ENCODE measurements around the gene TMEM89.

TMEM89 gene, protein sequence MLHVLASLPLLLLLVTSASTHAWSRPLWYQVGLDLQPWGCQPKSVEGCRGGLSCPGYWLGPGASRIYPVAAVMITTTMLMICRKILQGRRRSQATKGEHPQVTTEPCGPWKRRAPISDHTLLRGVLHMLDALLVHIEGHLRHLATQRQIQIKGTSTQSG

DNA sequence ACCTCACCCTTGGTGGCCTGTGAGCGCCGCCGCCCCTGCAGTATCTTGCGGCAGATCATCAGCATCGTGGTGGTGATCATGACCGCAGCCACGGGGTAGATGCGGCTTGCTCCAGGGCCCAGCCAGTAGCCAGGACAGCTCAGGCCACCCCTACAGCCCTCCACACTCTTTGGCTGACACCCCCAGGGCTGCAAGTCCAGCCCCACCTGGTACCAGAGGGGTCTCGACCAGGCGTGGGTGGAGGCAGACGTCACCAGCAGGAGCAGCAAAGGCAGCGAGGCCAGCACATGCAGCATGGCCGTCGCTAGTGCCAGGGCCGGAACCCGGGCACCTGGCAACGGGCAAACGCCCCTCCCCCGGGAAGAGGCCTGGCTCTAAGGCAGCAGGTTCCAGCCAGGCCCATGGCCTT, at the start of gene TMEM89:
TMEM89 (minus strand) TSS at position 309 of the 409 bp plus-strand sequence; CDS start at position 296, 13 bp downstream.
- no peak within 1 kb of the TSS for H3K4me3 ChIP-seq (ENCODE audit: low read depth, low read length)
- no peak for DNase-seq (ENCODE audit: low read depth)
- TF ChIP-seq, protein P1, sequence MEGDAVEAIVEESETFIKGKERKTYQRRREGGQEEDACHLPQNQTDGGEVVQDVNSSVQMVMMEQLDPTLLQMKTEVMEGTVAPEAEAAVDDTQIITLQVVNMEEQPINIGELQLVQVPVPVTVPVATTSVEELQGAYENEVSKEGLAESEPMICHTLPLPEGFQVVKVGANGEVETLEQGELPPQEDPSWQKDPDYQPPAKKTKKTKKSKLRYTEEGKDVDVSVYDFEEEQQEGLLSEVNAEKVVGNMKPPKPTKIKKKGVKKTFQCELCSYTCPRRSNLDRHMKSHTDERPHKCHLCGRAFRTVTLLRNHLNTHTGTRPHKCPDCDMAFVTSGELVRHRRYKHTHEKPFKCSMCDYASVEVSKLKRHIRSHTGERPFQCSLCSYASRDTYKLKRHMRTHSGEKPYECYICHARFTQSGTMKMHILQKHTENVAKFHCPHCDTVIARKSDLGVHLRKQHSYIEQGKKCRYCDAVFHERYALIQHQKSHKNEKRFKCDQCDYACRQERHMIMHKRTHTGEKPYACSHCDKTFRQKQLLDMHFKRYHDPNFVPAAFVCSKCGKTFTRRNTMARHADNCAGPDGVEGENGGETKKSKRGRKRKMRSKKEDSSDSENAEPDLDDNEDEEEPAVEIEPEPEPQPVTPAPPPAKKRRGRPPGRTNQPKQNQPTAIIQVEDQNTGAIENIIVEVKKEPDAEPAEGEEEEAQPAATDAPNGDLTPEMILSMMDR (IDR thresholded peaks at IDR 0.05; ENCODE audit: low read depth, low read length, missing control alignments), result no peak
- in situ Hi-C loops (cut with HindIII; ENCODE audit: low sequenced_read_pairs), result no loop called here

GRCh38 chr3:48664929-48665328, 43.4 kb upstream of the TMEM89 start:
- TF ChIP-seq, protein P1 (IDR thresholded peaks at IDR 0.05; ENCODE audit: low read depth, low read length, missing control alignments), result no peak
- H3K4me3 ChIP-seq (ENCODE audit: low read depth, low read length), result no peak overlapping the region
- DNase-seq (ENCODE audit: low read depth), result no peak
- in situ Hi-C loops (cut with HindIII; ENCODE audit: low sequenced_read_pairs), result no loop called here

DNA sequence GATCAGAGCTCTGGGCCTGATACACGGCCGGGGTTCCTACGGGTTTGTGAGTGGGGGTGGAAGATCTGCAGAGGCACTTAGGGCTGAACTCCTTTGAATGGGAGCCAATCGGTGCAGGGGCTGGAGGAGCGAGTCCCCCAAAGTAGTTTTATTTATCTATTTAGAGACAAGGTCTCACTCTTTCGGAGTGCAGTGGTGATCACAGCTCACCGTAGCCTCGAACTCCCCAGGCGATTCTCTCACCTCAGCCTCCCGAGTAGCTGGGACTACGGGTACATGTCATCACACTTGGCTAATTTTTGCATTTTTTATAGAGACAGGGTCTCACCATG, 42.7 kb upstream of the TMEM89 start:
- H3K4me3 ChIP-seq (ENCODE audit: low read depth, low read length), result no peak overlapping the region
- no peak for DNase-seq (ENCODE audit: low read depth)
- TF ChIP-seq, protein P1 (IDR thresholded peaks at IDR 0.05; ENCODE audit: low read depth, low read length, missing control alignments), result no peak
- in situ Hi-C loops (cut with HindIII; ENCODE audit: low sequenced_read_pairs), result no loop called here

DNA sequence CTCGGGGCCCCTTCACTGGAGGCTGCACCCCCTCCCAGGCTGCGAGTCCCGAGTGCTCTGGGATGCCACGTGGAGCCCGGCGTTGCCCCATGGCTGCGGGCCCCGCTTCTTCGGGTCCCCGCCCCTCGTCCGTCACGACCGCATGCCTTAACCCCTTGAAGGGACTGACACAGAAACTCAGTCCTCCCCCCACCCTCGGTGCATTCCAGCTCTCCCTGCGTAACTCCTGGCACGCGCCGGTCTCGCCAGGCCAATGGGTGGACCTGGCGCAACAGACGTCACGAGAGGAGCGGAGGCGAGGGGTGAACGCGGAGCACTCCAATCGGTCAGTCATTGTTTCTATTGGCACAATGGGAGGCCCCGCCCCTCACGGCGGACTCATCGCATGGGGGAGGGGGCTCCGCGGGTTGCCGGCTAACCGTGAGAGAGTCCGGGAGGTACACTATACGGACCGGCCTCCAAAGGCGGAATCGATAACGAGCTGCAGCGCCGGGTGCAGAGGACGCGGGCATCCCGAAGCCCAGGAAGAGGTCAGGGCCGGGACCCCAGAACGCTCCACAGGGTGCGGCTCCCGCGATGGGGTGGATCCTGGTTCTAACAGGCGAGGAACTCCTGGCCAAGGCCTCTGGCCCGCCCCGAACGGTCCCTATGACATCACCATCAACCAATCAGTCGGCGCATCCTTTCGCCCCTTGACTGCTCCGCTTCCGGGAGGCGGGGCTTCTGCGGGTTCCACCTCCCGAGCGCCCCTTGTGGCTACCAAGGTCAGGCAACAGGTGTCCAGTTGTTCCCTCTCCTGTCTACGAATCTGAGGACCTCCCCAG, 42.1 kb upstream of the TMEM89 start:
- TF ChIP-seq, protein P1 (IDR thresholded peaks at IDR 0.05; ENCODE audit: low read depth, low read length, missing control alignments), result peak; percentile 78
- H3K4me3 ChIP-seq (ENCODE audit: low read depth, low read length), result peak overlapping the region; percentile 54
- peak; percentile 88 for DNase-seq (ENCODE audit: low read depth)
- in situ Hi-C loops (cut with HindIII; ENCODE audit: low sequenced_read_pairs), result no loop called here

DNA sequence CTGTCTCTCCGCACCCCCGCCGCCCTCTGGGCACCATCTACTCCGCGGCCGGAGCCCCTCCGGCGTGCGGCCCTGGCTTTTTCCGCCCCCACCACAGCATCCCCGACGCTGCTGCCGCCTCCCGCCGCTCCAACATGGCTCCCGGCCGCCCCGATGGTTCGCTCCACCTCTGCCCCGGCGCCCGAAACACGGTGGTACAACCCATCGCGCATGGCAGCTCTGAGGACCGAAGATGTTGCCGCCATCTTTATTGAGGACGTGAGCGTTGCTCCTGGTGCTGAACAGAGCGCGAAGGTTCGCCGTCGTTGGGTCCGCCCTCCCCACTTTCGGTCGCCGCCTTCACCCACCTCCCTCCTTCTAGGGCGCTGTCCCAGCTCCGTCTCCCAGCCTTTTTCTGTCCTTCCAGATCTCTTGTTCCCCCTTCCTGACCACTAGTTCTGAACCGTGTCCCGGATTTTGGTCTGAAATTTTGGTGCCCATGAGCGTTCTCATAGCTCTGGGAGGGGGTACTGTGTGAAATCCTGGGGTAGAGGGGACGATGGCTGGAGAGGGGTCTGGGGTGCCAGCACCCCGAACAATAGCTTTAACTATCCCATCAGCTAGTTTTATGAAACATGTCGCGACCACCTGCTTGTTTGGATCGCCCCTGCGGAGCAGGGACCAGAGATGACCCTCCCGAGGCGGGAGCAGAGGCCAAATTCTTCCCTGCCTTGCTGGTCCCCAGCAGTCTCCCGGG, 41.4 kb upstream of the TMEM89 start, which contains the start of gene CELSR3:
CELSR3 (minus strand) TSS at position 134 of the 736 bp plus-strand sequence. CDS start 252 bp downstream, outside the sequence.
- TF ChIP-seq, protein P1 (IDR thresholded peaks at IDR 0.05; ENCODE audit: low read depth, low read length, missing control alignments), result no peak
- in situ Hi-C loops (cut with HindIII; ENCODE audit: low sequenced_read_pairs), result no loop called here
- H3K4me3 ChIP-seq (ENCODE audit: low read depth, low read length), result peak within 1 kb of the TSS; percentile 54
- peak; percentile 67 for DNase-seq (ENCODE audit: low read depth)

GRCh38 chr3:48662145-48662752, 40.7 kb upstream of the TMEM89 start:
- no peak for DNase-seq (ENCODE audit: low read depth)
- TF ChIP-seq, protein P1 (IDR thresholded peaks at IDR 0.05; ENCODE audit: low read depth, low read length, missing control alignments), result no peak
- peak overlapping the region; percentile 54 for H3K4me3 ChIP-seq (ENCODE audit: low read depth, low read length)
- in situ Hi-C loops (cut with HindIII; ENCODE audit: low sequenced_read_pairs), result no loop called here
